ENCODE results near the gene WDR62. TPM values are rescaled to one million over a fixed set of nuclear protein-coding genes. Genes with fewer than 3 reads are reported as not detected.

Gene WDR62
- total RNA-seq, 1 donor from 2014 or later, result 2.4 TPM

- H3K4me3 Mint-ChIP-seq (ENCODE audit: unreplicated experiment), result no peak overlapping the region
- H3K4me1 Mint-ChIP-seq (ENCODE audit: low read depth, unreplicated experiment), result no peaks in the 10 kb centered on the region
- no peak overlapping the region for H3K4me2 ChIP-seq (ENCODE audit: low read length)
- no peaks in the 10 kb centered on the region for H3K79me2 ChIP-seq (ENCODE audit: insufficient read depth, low read length)
- no peaks in the 10 kb centered on the region for H4K20me1 ChIP-seq (ENCODE audit: insufficient read depth, low read length)
- FAIRE-seq (no peak), DNase-seq (ENCODE audit: low read depth) (no peak)
- H3K36me3 ChIP-seq (ENCODE audit: insufficient read depth, low read length), result peaks cover 2% of the 10 kb centered on the region
- H3K9me3 Mint-ChIP-seq (ENCODE audit: unreplicated experiment), result no peaks in the 10 kb centered on the region
- H3K9me3 ChIP-seq (ENCODE audit: insufficient read depth, low read depth, low read length), result no peaks in the 10 kb centered on the region
- H3K27me3 ChIP-seq (ENCODE audit: insufficient read depth, low read length), result no peaks in the 10 kb centered on the region
- H3K27ac ChIP-seq (ENCODE audit: low read depth, low read length), result no peak overlapping the region
- no peak overlapping the region for H2AFZ ChIP-seq (ENCODE audit: low read depth, low read length)
- TF ChIP-seq, protein P1, sequence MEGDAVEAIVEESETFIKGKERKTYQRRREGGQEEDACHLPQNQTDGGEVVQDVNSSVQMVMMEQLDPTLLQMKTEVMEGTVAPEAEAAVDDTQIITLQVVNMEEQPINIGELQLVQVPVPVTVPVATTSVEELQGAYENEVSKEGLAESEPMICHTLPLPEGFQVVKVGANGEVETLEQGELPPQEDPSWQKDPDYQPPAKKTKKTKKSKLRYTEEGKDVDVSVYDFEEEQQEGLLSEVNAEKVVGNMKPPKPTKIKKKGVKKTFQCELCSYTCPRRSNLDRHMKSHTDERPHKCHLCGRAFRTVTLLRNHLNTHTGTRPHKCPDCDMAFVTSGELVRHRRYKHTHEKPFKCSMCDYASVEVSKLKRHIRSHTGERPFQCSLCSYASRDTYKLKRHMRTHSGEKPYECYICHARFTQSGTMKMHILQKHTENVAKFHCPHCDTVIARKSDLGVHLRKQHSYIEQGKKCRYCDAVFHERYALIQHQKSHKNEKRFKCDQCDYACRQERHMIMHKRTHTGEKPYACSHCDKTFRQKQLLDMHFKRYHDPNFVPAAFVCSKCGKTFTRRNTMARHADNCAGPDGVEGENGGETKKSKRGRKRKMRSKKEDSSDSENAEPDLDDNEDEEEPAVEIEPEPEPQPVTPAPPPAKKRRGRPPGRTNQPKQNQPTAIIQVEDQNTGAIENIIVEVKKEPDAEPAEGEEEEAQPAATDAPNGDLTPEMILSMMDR (IDR thresholded peaks at IDR 0.05; ENCODE audit: insufficient read depth, low read depth, low read length), result no peak
- TF ChIP-seq EZH2 (IDR thresholded peaks at IDR 0.05; ENCODE audit: insufficient read depth, low read length), result no peak
- peaks cover 28% of the 10 kb centered on the region for H3K36me3 Mint-ChIP-seq (ENCODE audit: low read depth, unreplicated experiment)
- H3K4me3 ChIP-seq (ENCODE audit: insufficient read depth, low read depth, low read length), result no peak overlapping the region
- H3K27me3 Mint-ChIP-seq (ENCODE audit: low read depth, unreplicated experiment), result no peaks in the 10 kb centered on the region
- H3K4me1 ChIP-seq (ENCODE audit: insufficient read depth, low read length), result peaks cover 4% of the 10 kb centered on the region
- H3K27ac Mint-ChIP-seq (ENCODE audit: unreplicated experiment), result no peak overlapping the region
- H3K9ac ChIP-seq (ENCODE audit: low read length), result no peak overlapping the region
These were observed 35.5 kb upstream of the WDR62 start for GRCh38 chr19:36019061-36019670.

GRCh38 chr19:36023432-36023831, 31.3 kb upstream of the WDR62 start:
- Histone ChIP-seq H3K79me2 (ENCODE audit: insufficient read depth, low read length) (no peaks in the 10 kb centered on the region), H3K9me3 (ENCODE audit: insufficient read depth, low read depth, low read length) (no peaks in the 10 kb centered on the region), H3K4me3 (ENCODE audit: insufficient read depth, low read depth, low read length) (no peak overlapping the region), H4K20me1 (ENCODE audit: insufficient read depth, low read length) (peaks cover 3% of the 10 kb centered on the region), H3K4me2 (ENCODE audit: low read length) (no peak overlapping the region), H3K27ac (ENCODE audit: low read depth, low read length) (no peak overlapping the region), H3K4me1 (ENCODE audit: insufficient read depth, low read length) (no peaks in the 10 kb centered on the region), H2AFZ (ENCODE audit: low read depth, low read length) (no peak overlapping the region), H3K9ac (ENCODE audit: low read length) (no peak overlapping the region), H3K27me3 (ENCODE audit: insufficient read depth, low read length) (no peaks in the 10 kb centered on the region), H3K36me3 (ENCODE audit: insufficient read depth, low read length) (peaks cover 1% of the 10 kb centered on the region)
- Mint-ChIP-seq H3K4me1 (ENCODE audit: low read depth, unreplicated experiment) (no peaks in the 10 kb centered on the region), H3K9me3 (ENCODE audit: unreplicated experiment) (no peaks in the 10 kb centered on the region), H3K27ac (ENCODE audit: unreplicated experiment) (no peak overlapping the region), H3K4me3 (ENCODE audit: unreplicated experiment) (no peak overlapping the region), H3K36me3 (ENCODE audit: low read depth, unreplicated experiment) (peaks cover 31% of the 10 kb centered on the region), H3K27me3 (ENCODE audit: low read depth, unreplicated experiment) (no peaks in the 10 kb centered on the region)
- FAIRE-seq (no peak), DNase-seq (ENCODE audit: low read depth) (no peak)
- no peak for TF ChIP-seq EZH2 (IDR thresholded peaks at IDR 0.05; ENCODE audit: insufficient read depth, low read length)
- TF ChIP-seq, protein P1 (IDR thresholded peaks at IDR 0.05; ENCODE audit: insufficient read depth, low read depth, low read length), result no peak

DNA sequence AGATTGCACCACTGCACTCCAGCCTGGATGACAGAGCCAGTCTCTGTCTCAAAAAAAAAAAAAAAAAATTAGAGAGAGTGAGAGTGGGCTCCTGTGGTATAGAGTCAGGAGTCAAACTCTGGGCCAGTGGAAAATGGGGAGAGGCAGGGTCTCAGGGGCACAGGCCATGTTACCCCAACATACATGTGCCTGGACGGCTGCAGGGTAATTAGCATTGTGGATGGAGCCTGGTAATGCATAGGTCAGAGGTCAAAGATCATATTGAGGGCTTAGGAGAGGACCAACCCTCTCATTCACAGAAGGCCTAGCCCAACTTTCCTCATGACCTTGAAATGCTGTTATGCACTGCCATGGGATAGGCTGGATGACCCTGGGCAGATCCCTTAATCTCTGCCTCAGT, 29.2 kb upstream of the WDR62 start:
- Histone ChIP-seq H3K27me3 (ENCODE audit: insufficient read depth, low read length) (no peaks in the 10 kb centered on the region), H3K9me3 (ENCODE audit: insufficient read depth, low read depth, low read length) (no peaks in the 10 kb centered on the region), H3K36me3 (ENCODE audit: insufficient read depth, low read length) (no peaks in the 10 kb centered on the region), H3K27ac (ENCODE audit: low read depth, low read length) (no peak overlapping the region), H3K79me2 (ENCODE audit: insufficient read depth, low read length) (no peaks in the 10 kb centered on the region), H3K4me3 (ENCODE audit: insufficient read depth, low read depth, low read length) (no peak overlapping the region), H3K4me1 (ENCODE audit: insufficient read depth, low read length) (no peaks in the 10 kb centered on the region), H3K4me2 (ENCODE audit: low read length) (no peak overlapping the region), H4K20me1 (ENCODE audit: insufficient read depth, low read length) (peaks cover 14% of the 10 kb centered on the region), H2AFZ (ENCODE audit: low read depth, low read length) (no peak overlapping the region), H3K9ac (ENCODE audit: low read length) (no peak overlapping the region)
- no peak for DNase-seq (ENCODE audit: low read depth)
- no peak for TF ChIP-seq EZH2 (IDR thresholded peaks at IDR 0.05; ENCODE audit: insufficient read depth, low read length)
- TF ChIP-seq, protein P1 (IDR thresholded peaks at IDR 0.05; ENCODE audit: insufficient read depth, low read depth, low read length), result no peak
- peaks cover 33% of the 10 kb centered on the region for H3K36me3 Mint-ChIP-seq (ENCODE audit: low read depth, unreplicated experiment)
- H3K4me1 Mint-ChIP-seq (ENCODE audit: low read depth, unreplicated experiment), result no peaks in the 10 kb centered on the region
- no peak for FAIRE-seq
- no peak overlapping the region for H3K27ac Mint-ChIP-seq (ENCODE audit: unreplicated experiment)
- no peak overlapping the region for H3K4me3 Mint-ChIP-seq (ENCODE audit: unreplicated experiment)
- no peaks in the 10 kb centered on the region for H3K9me3 Mint-ChIP-seq (ENCODE audit: unreplicated experiment)
- no peaks in the 10 kb centered on the region for H3K27me3 Mint-ChIP-seq (ENCODE audit: low read depth, unreplicated experiment)
